SKM-1 (cell line): ENCODE results near the gene ZNF746.

Experiments
- DNase-seq: peaks from one replicate; lab custom pipeline; 2025; ENCODE audit not compliant: unreplicated experiment; lab: John Stamatoyannopoulos, UW

The ZNF746 gene

DNA sequence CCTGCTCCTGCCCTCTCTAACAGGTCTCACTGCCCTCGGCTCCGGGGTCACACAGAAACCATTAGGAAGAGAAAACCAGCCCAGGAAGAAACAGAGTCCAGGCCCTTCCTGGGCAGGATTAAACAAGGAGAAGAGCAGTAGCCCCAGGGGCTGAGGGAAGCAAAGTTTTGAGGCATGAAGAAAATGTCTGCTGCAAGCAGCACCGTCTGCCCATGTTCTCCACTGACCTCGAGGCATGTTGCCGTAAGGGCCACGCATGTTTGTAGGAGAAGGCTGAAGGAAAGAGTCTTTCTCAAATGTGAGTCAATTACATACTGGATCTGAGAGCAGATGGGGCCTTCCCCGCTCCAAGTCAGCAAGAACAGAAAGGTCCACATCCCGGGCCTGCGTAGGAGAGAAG, 4.2 kb downstream of the ZNF746 start:
- DNase-seq: no peak

DNA sequence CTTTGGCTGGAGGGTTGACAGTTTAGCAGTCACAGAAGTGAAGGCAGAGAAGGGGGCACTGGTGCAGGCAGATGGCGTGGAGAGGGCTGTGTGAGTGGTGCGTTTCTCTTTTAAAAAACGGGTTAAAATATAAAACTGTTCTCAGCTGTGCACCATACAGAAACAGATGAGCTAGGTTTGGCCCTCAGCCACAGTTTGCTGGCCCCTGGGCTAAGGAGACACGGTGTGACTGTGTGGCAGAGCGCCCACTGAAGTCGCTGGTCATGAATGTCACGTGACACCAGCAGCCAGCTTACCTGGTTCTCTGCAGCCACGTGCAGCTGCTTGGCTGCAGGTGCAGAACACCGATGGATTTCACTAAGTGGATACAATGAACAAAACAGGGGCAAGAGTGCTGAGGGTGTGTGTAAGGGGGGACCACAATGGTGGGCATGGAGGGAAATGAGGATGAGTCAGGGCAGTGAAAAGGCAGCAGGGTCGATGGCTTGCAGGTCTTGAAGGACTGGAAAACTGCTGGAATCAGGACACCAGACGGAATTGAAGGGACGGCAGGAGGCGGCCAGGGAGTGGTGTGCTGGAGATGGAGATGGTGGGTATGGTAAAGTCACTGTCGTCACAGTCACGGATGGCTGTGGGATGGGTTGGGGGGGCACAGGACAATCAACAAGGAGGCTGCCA, 7.4 kb downstream of the ZNF746 start:
- no peak for DNase-seq

DNA sequence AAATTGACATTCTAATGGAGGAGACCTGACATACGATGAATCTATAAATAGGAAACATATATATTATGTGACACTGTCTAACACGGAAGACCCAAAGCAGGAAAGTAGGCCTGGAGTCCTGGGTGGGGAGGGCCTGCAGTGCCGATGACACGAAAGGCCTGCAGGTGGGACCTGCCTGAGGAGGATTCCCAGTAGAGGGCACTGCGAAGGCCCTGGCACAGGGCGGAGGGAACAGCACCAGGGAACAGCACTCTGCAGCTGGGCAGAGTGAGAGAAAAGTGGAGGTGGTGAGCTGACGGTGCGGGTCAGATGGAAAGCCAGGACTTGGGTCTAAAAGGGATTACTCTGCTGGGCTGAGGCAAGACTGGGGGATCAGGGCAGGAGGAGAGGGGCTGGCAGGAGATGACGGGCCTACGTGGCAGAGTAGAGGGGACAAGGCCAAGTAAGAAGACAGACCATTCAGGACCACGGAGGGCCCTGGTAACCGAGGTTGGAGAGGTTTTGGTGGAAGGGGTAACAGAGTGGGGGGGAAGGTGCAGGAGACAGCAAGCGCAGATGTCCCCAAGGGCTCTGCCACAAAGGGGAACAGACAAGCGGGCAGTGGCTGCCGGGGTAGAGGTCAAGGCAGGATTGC, 8.1 kb downstream of the ZNF746 start:
- no peak for DNase-seq

DNA sequence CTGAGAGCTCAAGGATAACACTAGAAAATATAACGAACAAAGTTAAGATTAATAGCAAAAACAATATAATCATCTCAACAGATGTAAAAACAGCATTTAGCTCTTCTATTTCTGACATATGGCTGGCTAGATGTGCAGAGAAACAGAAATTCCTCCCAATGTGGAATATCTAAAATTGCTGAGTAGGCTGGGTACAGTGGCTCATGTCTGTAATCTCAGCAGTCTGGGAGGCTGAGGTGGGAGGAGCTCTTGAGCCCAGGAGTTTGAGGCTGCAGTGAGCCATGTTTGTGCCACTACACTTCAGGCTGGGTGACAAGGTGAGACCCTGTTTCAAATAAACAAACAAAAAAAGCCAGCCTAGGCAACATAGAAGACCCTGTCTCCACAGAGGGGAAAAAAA, 18.0 kb downstream of the ZNF746 start:
- DNase-seq: no peak

DNA sequence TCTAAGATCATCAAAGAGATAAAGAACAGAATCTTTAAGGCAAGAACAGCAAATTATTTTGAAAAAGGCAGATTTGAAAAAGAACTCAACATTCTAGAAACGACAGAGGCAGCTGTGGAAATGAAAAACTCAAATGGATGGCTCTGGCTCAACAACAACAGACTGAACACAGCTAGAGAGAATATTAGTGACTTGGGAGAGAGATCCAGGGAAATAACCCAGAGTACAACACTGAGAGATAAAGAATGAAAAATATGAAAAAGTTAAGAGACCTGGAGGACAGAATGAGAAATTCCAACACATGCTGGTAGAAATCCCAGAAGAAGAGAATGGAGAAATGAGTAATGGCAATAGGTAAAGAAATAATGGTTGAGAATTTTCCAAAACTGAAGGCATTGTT, 18.9 kb downstream of the ZNF746 start:
- DNase-seq: no peak

DNA sequence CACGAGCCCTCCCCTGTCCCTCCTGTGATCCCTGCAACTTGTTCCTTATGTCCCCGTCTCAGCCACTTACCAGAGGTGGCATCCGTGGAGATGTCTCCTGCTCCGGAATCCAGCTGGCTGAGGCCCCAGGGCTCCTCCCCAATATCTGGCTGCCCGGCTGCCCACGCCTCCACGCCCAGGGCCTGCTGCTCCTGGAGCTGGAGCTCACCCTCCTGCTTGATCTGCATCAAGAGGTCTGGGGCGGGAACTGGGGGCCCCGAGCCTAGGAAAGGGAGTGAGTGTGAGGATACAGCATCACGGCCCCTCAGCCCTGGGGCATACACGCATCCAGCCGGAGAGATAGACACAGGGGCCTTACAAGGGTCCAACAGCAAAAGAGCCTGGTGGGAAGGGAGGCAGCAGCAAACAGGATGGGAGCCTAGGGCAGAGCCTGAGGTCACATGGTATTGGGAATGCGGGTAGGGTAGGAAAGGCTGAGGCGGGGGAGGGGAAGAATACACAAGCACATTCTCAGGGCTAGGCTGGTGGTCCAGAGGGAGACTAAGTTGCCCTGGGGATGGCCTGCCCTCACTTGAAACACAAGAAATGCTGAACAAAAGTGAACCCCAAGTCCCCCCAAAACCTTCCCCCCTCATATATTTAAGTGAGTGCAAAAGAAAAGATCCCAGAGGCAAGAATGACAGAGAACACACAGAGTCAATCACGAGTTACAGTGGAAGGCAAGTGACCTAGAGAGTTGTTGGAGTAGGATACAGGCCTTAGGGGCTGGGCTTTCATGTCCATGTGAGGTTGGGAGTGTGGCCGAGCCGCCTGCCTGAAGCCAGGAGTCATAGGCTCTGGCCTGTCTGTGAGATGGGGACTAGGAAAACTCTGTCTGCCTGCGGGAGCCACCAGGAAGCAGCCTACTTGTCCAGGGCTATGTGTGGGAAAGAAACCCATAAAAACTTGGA, 19.8 kb downstream of the ZNF746 start:
- DNase-seq: no peak

DNA sequence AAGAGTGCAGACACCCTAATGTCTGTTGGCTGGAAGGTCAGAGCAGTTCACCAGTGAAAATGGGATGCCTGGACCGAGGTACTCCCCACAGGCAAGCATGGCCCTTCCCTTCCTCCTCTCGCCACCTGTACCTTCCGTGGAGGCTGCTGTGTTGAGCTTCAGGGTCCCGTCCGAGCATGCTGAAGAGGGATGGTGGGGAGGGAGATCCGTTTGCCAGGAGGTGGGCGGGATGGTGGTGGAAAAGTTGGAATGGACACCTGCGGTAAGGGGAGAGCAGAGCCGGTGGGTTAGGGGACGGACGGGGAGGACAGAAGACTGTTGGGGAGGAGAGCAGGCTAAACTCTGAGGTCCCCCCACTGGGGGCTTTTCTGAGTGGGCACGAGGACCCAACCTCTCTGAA, 20.8 kb downstream of the ZNF746 start:
- no peak for DNase-seq

DNA sequence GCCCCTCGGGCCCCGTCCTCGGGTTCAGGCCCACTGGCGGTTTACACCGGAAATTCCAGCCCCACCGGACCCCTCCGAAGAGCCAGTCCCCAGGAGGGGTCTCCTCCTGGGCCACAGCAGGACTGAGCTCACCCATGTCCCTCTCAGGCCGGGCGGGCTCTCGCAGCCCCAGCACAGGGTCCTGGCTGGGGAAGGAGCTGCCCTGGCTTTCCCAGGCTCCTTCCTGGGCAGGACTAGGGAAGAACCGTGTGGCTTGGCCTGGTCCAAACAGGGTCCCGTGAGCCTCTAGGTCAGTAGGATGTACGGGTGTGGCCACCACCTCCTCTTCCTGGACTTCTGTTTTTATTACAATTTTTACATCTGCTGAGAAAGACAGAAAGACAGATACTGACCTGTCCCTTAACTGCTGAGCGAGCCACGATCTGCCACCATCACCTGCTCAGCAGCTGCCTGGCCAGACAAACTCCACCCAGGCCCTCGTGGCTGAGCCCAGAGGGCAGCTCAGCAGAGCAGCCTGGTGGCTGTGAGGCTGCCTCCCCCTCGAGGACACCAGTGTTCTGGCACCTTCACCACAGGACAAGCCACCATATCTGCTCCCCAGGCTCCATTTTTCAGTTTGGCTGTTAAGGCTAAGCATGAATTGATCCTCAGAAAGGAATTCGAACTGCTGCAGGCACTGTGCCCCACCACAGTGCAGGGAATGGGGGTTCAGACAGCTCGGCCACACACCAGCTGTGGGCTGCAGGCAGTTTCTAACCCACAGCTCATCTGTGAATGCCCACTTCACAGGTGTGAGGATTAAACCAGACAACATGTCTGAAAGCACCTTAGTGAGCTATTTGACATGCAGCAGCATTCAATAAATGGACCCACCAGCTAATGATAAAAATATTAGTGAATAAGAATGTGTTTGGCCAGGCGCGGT, 22.2 kb downstream of the ZNF746 start:
- DNase-seq: no peak

DNA sequence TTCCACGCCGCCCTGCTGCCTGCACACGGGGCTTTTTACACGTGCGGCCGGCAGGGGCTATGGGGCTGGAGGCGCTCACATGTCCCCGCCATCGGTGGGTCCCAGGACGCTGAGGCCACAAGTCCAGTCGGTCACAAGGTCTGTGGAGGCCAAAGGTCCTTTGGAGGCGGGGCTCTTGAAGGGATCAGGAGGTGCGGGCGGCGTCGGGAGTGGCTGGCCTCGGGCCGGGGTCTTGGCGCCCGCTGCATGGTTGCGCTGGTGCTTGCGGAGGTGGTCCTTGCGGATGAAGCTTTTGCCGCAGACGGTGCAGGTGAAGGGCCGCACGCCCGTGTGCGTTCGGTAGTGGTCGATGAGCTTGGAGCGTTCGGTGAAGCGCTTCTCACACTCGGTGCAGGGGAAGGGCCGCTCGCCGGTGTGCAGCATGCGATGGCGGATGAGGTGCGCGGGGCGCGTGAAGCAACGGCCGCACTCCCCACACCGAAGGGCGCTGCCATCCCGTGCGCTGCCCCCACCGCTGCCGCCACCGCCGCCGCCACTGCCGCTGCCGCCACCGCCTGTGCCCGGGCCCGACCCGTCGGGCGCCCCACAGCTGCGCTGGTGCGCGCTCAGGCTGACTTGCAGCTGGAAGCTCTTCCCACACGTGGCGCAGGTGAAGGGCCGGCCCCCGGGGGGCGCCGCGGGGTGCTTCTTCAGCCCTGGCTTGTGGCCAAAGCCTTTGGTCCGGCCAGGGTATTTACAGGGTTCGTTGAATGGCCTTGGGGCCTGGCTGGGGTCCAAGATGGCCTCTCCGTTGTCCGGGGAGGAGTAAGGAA, 23.1 kb downstream of the ZNF746 start:
- no peak for DNase-seq

DNA sequence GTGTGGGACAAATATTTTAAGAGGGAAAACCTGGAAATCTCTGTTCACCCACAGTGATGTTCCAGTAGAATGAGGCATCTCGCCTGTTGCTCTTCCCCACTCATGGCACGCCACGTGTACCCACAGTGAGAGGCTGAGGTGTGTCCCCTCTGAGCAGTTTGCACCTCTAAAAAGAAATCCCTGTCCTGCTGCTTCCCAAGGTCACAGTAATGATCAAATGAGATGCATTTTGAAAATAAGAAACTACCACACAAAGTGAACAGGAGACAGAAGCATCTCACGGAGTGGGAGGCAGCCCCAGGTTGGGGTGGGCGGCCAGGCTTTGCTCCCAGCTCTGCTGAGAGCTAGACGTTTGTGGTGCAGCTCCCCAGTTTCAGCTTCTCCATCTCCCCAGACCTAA, 24.4 kb downstream of the ZNF746 start:
- DNase-seq: no peak

DNA sequence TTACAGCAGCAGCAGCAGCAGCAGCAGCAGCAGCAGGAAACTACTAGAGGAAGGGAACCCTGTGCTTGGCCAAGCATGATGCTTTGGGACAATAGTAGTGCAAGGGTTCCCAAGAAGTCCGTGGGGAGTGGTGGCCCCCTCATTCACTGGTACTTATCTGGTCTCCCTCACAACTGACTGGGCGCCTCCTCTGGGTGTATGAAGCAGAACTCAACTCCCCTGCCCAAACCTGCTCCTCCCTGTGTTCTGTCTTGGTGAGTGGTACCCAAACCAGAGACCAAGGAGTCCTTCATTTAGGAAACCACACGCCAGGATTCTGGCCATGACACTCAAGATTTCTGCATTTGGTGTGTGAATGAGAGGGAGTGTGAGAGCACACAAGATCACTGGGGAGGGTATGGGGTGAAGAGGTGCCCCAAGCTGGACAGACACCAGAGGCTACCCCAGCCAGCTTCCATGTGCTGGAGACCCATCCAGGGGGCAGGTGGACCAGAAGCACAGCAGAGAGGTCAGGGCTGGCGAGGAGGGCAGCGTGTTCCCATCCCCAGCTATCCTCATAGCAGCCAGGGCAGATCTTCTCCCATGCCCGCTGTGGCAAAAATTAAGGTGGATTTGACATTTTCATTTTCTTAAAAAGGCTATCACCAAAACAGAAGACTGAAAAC, 26.2 kb downstream of the ZNF746 start:
- DNase-seq: no peak

DNA sequence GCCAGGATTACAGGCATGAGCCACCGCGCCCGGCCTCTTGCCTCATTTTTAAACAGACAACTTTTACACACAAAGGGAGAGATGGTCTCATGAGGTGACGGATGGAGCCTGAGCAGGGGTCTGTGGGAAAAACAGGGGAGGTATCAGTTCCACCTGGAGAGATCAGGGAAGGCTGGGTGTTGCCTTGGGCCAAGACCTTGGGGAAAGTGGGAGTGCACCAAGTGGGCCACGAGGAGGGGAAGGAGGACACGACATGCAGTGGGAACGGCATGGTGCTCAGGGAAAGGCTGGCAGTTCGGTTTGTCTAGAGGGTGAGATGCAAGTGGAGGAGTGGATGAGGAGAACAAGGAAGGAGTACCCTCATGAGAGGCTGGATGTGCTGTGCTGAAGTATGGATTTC, 27.8 kb downstream of the ZNF746 start:
- DNase-seq: no peak

DNA sequence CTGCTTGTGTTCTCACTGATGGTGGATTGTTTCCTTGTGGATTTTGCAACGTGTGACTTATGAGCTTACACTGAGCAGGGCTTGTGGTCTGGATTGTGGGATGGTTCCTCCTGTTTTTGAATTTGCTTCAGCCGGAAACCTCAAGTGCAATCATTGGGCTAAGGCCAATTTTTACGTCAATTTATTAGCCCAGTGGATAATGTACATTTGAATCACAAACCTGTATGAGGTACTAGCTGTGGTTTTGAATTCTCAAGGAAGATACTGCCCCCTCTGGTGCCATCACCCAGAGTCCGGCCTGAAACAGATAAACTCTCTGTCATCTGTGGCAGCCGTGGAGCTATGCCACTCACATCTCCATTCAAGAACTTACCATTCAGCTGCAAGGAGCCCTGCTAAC, 29.4 kb downstream of the ZNF746 start:
- no peak for DNase-seq

DNA sequence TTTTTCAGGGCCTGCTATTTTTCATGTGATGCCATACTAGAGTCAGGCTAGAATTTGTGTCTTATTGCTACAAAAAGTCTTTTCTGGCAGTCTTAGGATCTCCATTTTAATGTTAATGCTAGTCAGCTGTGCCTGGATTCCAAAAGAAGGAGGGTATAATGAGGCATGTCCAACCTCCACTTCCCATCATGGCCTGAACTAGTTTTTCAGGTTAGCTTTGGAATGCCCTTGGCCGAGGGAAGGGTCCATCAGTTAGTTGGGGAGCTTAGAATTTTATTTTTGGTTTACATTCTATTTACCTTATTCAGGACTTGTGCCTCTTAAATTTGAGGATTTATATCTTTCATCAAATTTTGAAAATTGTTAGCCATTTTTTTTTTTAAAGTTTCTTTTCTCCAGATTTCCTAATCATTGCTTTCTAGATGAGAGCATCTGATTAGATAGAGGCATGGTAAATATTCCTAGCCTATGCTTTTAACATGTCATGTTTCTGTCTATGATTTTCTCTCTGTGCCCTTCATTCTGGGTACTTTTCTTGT, 30.2 kb downstream of the ZNF746 start:
- no peak for DNase-seq

DNA sequence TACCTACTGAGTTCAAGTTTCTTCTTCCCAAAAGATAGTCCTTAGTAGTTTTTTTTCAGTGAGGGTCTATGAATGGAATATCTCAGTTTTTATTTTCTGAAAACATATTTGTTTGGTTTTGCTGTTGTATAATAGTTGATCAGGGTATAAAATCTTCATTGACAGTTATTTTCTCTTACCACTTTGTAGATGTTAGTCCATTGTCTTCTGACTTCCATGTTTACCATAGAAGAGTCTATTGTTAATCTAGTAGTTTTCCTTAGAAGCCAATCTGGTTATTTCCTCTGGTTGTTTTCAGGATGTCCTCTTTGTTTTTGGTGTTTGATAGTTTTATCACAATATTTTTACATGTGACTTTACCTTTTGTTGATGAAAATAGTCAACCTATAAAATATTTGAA, 31.2 kb downstream of the ZNF746 start:
- no peak for DNase-seq

DNA sequence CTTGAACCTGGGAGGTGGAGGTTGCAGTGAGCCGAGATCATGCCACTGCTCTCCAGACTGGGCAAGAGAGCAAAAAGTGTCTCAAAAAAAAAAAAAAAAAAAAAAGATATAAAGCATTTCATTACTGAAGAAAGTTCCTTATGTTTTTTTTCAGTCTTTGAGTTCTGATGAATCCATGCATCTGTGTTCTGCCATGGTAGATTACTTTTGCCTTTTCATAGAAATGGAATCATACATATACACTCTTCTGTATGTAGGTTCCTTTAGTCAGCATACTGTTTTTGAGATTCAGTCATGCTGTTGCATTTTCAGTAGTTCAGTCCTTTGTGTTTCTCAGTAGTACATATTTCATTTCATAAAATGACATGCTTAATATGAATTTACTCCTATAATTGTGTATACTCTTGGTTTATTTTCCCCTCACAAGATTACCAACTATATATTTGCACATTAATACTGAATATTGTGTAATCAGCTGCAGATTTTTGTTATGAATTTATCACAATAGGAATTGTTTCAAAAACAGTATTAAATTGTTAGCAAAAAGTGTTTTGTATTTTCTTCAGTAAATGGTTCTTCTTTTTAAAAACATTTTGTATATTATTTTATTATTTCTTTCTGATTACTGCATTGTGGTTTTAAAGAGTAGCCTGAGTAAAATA, 34.0 kb downstream of the ZNF746 start:
- DNase-seq: no peak

DNA sequence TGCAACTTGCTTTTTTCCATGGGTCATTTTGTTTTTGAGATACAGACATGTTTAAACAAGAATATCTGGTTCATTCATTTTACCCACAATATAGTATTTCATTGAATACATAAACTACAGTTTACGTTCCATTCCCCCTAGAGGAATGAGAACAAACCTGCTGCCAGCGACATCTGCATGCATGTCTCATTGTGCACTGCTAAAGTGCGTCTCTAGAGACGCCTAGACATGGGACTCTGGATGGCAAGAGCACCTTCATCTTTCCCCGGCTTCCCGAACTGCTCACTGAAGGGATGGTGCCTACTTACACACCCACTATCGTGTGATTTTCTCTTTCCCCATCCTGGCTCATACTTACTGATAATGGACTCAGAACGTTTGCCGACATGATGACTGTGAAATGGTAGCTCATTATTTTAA, 35.5 kb downstream of the ZNF746 start:
- DNase-seq: no peak

DNA sequence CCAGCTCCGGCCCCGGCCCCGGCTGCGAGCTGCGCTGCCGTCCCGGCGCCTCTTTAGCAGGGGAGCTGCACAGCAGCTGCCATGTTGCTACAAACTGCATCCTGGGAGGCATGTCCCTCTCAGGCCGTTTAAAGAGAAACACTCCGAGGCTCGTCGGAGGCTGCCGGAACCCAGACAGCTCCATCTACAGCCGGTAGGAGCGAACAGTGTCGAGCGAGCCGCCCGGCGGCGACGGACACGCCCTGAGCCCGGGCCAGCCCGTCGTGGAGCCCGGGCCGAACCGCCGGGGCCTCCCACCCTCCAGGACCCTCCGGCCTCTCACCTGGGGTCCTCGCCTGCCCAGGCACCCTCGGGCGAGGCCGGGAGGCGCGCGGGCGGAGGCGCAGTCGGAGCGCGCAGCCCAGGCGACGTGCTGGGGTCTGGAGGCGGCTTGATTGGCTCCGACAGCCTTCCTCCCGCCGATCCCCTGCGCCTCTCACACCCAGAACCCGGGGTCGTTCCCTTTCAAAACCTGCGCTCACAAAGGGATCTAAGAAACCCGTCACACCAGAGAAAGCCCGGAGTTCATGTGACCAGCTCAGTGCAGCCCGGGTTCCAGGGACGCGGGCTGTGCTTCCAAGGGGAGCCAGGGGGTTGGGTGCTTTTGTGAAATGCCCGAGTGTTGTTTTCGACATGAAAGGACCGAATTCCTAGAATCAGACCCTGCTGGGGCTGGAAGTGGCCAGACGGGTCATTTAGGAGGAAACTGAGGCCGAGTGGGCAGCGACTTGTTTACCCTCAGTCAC, 36.9 kb downstream of the ZNF746 start, which contains the start of gene ZNF777:
ZNF777 (minus strand) TSS at position 570 of the 785 bp plus-strand sequence. CDS start 5,040 bp downstream, outside the sequence.
- DNase-seq: no peak
